Colonic mucosa (tissue), 4 donors: ENCODE measurements around the gene SLC16A2. TPM values are rescaled to one million over a fixed set of nuclear protein-coding genes. Genes with fewer than 3 reads are reported as not detected.

Experiments
- DNase-seq: peaks from one replicate; pipeline ENCODE4 v3.0.0-alpha.2; 2020
- H3K27ac ChIP-seq: fragments of 200-600 bp; one replicate; pipeline ENCODE4 v1.8.0; 2021
- H3K27me3 ChIP-seq: fragments of 200-600 bp; one replicate; pipeline ENCODE4 v1.8.0; 2021
- H3K36me3 ChIP-seq: fragments of 200-600 bp; one replicate; pipeline ENCODE4 v1.8.0; 2021
- H3K4me1 ChIP-seq: fragments of 200-600 bp; one replicate; pipeline ENCODE4 v1.8.0; 2021; ENCODE audit warnings: mild to moderate bottlenecking
- H3K4me3 ChIP-seq: fragments of 200-600 bp; one replicate; pipeline ENCODE4 v1.8.0; 2021
- H3K9ac ChIP-seq, 2 donors: one replicate each; pipeline ENCODE4 v1.7.0; 2013; ENCODE audit warnings: control low read depth in 2 of 2, low read depth in 2 of 2, low read length in 2 of 2
- H3K9me3 ChIP-seq: fragments of 200-600 bp; one replicate; pipeline ENCODE4 v1.8.0; 2021
- intact Hi-C: fragments of 100-400 bp; cut with DNase I; formaldehyde crosslinking; loops from one replicate; pipeline ENCODE4 v1.14.1; 2022
- total RNA-seq, 2 donors: library from RNA; stranded (reverse); fragmentation: NEBNext Ultra II Directional in 1 of 2; extraction: Animal tissue kit (Norgen Biotek cat#: 25700) in 1 of 2; gene quantifications; one replicate each; pipeline ENCODE4 v1.2.1, GENCODE V29; 2021
- TF ChIP-seq, protein P1 (sequence below): fragments of 200-600 bp; IDR thresholded peaks from one replicate; pipeline ENCODE4 v1.8.0; 2022; ENCODE audit warnings: antibody characterized with exemption, mild to moderate bottlenecking
- donor health status: healthy.
- donor health status: DM: no; HTN: no; CAD: no.
- donor health status: DM: no; HTN: no; CAD: no.

The SLC16A2 gene
- total RNA-seq, 2 donors from 2014 or later, result 1.3 to 2.9 TPM

DNA sequence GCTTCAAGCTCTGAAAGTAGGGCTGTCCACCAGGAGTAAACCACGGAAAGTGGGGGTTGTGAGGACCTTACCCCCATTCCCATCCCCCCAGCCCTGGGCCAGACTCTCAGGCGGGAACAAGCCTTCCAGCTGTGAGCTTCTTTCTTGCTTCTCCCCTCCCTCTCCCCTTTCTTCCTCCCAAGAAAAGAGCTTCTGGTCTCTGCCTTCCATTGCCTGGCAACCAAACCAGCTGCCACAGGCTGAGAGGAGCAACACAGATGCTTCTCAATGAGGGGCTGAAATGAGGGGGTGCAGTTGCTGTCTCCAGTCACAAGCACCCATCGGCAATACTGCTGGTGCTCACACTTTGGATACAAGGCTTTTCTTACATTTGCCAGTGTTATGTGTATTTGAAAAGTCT is 72.5 kb downstream of the SLC16A2 start:
- no peak overlapping the region for H3K27ac ChIP-seq
- H3K4me3 ChIP-seq, result no peak overlapping the region
- H3K9me3 ChIP-seq, result no peaks in the 10 kb centered on the region
- no peak for DNase-seq
- intact Hi-C loops, result no loop called here
- H3K36me3 ChIP-seq, result no peaks in the 10 kb centered on the region
- no peaks in the 10 kb centered on the region for H3K27me3 ChIP-seq
- TF ChIP-seq, protein P1, sequence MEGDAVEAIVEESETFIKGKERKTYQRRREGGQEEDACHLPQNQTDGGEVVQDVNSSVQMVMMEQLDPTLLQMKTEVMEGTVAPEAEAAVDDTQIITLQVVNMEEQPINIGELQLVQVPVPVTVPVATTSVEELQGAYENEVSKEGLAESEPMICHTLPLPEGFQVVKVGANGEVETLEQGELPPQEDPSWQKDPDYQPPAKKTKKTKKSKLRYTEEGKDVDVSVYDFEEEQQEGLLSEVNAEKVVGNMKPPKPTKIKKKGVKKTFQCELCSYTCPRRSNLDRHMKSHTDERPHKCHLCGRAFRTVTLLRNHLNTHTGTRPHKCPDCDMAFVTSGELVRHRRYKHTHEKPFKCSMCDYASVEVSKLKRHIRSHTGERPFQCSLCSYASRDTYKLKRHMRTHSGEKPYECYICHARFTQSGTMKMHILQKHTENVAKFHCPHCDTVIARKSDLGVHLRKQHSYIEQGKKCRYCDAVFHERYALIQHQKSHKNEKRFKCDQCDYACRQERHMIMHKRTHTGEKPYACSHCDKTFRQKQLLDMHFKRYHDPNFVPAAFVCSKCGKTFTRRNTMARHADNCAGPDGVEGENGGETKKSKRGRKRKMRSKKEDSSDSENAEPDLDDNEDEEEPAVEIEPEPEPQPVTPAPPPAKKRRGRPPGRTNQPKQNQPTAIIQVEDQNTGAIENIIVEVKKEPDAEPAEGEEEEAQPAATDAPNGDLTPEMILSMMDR, result no peak
- no peaks in the 10 kb centered on the region for H3K4me1 ChIP-seq
- H3K9ac ChIP-seq, result no peak overlapping the region

DNA sequence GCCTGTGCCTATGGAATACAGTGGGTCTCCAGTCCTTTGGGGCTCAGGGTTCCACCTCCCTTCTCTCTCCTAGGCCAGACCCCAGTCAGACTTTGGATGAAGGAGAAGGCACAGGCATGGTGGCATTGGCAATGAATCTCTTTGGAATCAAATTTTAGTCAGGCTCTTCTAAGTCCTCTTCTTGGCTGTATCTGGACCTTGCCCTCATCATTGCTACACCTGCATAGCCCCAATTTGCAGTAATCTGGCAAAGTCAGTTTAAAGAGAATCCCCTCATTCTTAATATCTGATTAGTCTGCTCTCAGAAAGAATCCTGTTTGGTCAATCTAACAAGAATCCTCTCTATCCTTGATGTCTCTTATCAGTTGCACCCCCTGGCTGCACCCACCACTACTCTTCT is 77.6 kb downstream of the SLC16A2 start:
- Histone ChIP-seq H3K4me1 (no peaks in the 10 kb centered on the region), H3K36me3 (no peaks in the 10 kb centered on the region), H3K27me3 (no peaks in the 10 kb centered on the region), H3K9ac (no peak overlapping the region), H3K27ac (no peak overlapping the region), H3K9me3 (no peaks in the 10 kb centered on the region), H3K4me3 (no peak overlapping the region)
- TF ChIP-seq, protein P1, result no peak
- intact Hi-C loops, result no loop called here
- DNase-seq, result no peak

DNA sequence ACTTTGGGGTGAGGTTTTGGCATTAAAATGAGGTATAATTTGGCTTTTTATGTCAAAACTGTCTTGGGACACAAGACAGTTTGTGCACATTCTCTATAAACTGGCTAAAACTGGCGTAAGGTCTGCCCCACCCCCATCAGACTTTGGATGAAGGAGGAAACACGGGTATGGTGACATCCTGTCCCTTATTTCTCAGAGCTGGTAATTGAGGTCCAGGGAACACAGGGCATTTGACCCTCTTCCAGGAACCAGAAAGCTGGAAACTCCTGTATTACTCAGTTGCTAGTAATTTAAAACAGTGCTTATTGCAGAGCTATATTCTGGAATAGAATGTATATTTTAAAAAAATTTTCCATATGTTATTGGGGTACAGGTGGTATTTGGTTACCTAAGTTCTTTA is 78.8 kb downstream of the SLC16A2 start:
- TF ChIP-seq, protein P1, result no peak
- Histone ChIP-seq H3K4me3 (no peak overlapping the region), H3K36me3 (no peaks in the 10 kb centered on the region), H3K27me3 (no peaks in the 10 kb centered on the region), H3K9ac (no peak overlapping the region), H3K4me1 (no peaks in the 10 kb centered on the region), H3K27ac (no peak overlapping the region), H3K9me3 (no peaks in the 10 kb centered on the region)
- no peak for DNase-seq
- intact Hi-C loops, result no loop called here

DNA sequence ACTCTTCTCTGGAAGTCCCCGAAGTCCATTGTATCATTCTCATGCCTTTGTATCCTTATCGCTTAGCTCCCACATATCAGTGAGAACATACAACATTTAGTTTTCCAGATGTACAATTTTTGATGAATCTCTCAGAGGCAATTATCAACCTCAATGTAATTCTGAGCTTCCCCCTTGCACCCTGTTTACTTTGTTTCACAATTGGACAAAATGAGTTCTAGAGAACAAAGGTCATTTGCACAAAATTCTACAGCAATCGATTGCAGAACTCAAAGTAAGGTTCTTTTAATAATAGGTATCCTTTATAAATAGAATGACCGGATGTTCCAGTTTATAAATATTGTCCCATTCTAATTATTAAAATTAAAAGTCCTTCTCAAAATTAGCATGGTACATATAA is 79.3 kb downstream of the SLC16A2 start:
- H3K27ac ChIP-seq, result no peak overlapping the region
- no peaks in the 10 kb centered on the region for H3K27me3 ChIP-seq
- intact Hi-C loops, result no loop called here
- no peak overlapping the region for H3K9ac ChIP-seq
- H3K4me3 ChIP-seq, result no peak overlapping the region
- H3K9me3 ChIP-seq, result no peaks in the 10 kb centered on the region
- no peak for DNase-seq
- H3K36me3 ChIP-seq, result no peaks in the 10 kb centered on the region
- no peaks in the 10 kb centered on the region for H3K4me1 ChIP-seq
- TF ChIP-seq, protein P1, result no peak

DNA sequence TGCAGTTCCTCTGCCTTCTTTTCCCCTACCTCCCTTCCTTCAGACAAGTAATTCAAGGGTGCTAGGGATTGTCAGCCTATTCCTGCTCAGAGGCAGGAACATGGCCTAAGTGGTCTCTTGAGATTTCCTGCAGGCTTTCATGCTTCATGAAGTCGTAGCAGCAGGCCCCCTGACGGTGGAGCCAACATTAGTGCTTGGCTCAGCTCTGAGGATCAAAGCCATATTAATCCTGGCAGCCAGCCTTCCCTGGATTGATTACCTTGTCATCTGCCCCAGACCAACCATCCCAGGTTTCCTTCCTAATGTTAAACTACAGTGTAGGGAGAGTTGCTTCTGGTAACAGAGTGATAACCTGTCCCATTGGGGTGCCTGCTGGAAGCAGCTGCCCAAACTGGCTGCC is 84.1 kb downstream of the SLC16A2 start:
- Histone ChIP-seq H3K9me3 (no peaks in the 10 kb centered on the region), H3K4me1 (no peaks in the 10 kb centered on the region), H3K27me3 (no peaks in the 10 kb centered on the region), H3K4me3 (no peak overlapping the region), H3K36me3 (no peaks in the 10 kb centered on the region), H3K9ac (no peak overlapping the region), H3K27ac (no peak overlapping the region)
- TF ChIP-seq, protein P1, result no peak
- DNase-seq, result no peak
- intact Hi-C loops, result no loop called here
